Measurements from ENCODE around the gene BMP4. TPM values are rescaled to one million over a fixed set of nuclear protein-coding genes. Genes with fewer than 3 reads are reported as not detected.

BMP4 gene
- total and polyA plus RNA-seq, 2 experiments from 2014 or later, result 2.5 to 3.9 TPM

DNA sequence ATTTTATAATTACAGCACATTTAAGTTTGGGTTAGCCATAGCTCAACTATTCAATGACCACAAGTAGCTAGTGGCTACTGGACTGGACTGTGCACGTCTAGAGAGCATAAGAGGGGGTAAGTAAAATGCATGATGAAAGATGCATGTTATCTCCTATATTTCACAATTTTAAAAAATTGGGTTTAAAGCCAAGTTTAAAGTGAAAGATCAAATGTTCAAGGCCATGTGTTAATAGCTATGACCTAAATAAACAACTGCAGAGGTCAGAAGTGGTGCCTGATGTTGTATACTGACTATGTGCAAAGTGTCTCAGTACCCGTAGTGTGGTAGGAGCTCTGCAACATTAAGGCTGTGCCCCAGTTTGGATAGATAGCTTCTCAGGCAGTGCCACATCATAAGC, 48.2 kb downstream of the BMP4 start:
- no peak overlapping the region for H2AFZ ChIP-seq
- no peak overlapping the region for H3K4me3 ChIP-seq
- DNase-seq (ENCODE audit: low spot score) (no peak), ATAC-seq (no peak)
- no peaks in the 10 kb centered on the region for H3K79me2 ChIP-seq (replicated peaks; ENCODE audit: insufficient read depth)
- Mint-ChIP-seq H3K36me3 (ENCODE audit: low read depth) (peaks cover 3% of the 10 kb centered on the region; the same call in 1 of the 3 replicates), H3K27ac (no peak overlapping the region), H3K27me3 (ENCODE audit: insufficient read depth, low read depth, poor library complexity) (no peaks in the 10 kb centered on the region), H3K4me1 (no peaks in the 10 kb centered on the region), H3K9me3 (no peaks in the 10 kb centered on the region), H3K4me3 (no peak overlapping the region)
- no peak overlapping the region for H3K27ac ChIP-seq (ENCODE audit: low read depth)
- TF ChIP-seq NANOG (IDR thresholded peaks at IDR 0.05; ENCODE audit: borderline replicate concordance) (no peak), JUNB (IDR thresholded peaks at IDR 0.05; ENCODE audit: unreplicated experiment) (no peak), ZNF331 (CRISPR knock-in tag; IDR thresholded peaks at IDR 0.05; ENCODE audit: low read depth) (no peak), POLR2AphosphoS5 (IDR thresholded peaks at IDR 0.05; ENCODE audit: low read depth) (no peak), EZH2 (IDR thresholded peaks at IDR 0.05; ENCODE audit: low read depth, unreplicated experiment) (no peak), CREB1 (CRISPR knock-in tag; IDR thresholded peaks at IDR 0.05; ENCODE audit: low read depth) (no peak), EZH2phosphoT487 (IDR thresholded peaks at IDR 0.05; ENCODE audit: unreplicated experiment) (no peak), ZNF114 (CRISPR knock-in tag; IDR thresholded peaks at IDR 0.05) (no peak), STAT1 (IDR thresholded peaks at IDR 0.05; ENCODE audit: unreplicated experiment) (no peak)
- TF ChIP-seq, protein P1, sequence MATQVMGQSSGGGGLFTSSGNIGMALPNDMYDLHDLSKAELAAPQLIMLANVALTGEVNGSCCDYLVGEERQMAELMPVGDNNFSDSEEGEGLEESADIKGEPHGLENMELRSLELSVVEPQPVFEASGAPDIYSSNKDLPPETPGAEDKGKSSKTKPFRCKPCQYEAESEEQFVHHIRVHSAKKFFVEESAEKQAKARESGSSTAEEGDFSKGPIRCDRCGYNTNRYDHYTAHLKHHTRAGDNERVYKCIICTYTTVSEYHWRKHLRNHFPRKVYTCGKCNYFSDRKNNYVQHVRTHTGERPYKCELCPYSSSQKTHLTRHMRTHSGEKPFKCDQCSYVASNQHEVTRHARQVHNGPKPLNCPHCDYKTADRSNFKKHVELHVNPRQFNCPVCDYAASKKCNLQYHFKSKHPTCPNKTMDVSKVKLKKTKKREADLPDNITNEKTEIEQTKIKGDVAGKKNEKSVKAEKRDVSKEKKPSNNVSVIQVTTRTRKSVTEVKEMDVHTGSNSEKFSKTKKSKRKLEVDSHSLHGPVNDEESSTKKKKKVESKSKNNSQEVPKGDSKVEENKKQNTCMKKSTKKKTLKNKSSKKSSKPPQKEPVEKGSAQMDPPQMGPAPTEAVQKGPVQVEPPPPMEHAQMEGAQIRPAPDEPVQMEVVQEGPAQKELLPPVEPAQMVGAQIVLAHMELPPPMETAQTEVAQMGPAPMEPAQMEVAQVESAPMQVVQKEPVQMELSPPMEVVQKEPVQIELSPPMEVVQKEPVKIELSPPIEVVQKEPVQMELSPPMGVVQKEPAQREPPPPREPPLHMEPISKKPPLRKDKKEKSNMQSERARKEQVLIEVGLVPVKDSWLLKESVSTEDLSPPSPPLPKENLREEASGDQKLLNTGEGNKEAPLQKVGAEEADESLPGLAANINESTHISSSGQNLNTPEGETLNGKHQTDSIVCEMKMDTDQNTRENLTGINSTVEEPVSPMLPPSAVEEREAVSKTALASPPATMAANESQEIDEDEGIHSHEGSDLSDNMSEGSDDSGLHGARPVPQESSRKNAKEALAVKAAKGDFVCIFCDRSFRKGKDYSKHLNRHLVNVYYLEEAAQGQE (IDR thresholded peaks at IDR 0.05; ENCODE audit: unreplicated experiment), result no peak
- TF ChIP-seq, protein P2, sequence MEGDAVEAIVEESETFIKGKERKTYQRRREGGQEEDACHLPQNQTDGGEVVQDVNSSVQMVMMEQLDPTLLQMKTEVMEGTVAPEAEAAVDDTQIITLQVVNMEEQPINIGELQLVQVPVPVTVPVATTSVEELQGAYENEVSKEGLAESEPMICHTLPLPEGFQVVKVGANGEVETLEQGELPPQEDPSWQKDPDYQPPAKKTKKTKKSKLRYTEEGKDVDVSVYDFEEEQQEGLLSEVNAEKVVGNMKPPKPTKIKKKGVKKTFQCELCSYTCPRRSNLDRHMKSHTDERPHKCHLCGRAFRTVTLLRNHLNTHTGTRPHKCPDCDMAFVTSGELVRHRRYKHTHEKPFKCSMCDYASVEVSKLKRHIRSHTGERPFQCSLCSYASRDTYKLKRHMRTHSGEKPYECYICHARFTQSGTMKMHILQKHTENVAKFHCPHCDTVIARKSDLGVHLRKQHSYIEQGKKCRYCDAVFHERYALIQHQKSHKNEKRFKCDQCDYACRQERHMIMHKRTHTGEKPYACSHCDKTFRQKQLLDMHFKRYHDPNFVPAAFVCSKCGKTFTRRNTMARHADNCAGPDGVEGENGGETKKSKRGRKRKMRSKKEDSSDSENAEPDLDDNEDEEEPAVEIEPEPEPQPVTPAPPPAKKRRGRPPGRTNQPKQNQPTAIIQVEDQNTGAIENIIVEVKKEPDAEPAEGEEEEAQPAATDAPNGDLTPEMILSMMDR (conservative IDR thresholded peaks at IDR 0.05; ENCODE audit: low read depth in 2 of 2), result no peak
- TF ChIP-seq, protein P3, sequence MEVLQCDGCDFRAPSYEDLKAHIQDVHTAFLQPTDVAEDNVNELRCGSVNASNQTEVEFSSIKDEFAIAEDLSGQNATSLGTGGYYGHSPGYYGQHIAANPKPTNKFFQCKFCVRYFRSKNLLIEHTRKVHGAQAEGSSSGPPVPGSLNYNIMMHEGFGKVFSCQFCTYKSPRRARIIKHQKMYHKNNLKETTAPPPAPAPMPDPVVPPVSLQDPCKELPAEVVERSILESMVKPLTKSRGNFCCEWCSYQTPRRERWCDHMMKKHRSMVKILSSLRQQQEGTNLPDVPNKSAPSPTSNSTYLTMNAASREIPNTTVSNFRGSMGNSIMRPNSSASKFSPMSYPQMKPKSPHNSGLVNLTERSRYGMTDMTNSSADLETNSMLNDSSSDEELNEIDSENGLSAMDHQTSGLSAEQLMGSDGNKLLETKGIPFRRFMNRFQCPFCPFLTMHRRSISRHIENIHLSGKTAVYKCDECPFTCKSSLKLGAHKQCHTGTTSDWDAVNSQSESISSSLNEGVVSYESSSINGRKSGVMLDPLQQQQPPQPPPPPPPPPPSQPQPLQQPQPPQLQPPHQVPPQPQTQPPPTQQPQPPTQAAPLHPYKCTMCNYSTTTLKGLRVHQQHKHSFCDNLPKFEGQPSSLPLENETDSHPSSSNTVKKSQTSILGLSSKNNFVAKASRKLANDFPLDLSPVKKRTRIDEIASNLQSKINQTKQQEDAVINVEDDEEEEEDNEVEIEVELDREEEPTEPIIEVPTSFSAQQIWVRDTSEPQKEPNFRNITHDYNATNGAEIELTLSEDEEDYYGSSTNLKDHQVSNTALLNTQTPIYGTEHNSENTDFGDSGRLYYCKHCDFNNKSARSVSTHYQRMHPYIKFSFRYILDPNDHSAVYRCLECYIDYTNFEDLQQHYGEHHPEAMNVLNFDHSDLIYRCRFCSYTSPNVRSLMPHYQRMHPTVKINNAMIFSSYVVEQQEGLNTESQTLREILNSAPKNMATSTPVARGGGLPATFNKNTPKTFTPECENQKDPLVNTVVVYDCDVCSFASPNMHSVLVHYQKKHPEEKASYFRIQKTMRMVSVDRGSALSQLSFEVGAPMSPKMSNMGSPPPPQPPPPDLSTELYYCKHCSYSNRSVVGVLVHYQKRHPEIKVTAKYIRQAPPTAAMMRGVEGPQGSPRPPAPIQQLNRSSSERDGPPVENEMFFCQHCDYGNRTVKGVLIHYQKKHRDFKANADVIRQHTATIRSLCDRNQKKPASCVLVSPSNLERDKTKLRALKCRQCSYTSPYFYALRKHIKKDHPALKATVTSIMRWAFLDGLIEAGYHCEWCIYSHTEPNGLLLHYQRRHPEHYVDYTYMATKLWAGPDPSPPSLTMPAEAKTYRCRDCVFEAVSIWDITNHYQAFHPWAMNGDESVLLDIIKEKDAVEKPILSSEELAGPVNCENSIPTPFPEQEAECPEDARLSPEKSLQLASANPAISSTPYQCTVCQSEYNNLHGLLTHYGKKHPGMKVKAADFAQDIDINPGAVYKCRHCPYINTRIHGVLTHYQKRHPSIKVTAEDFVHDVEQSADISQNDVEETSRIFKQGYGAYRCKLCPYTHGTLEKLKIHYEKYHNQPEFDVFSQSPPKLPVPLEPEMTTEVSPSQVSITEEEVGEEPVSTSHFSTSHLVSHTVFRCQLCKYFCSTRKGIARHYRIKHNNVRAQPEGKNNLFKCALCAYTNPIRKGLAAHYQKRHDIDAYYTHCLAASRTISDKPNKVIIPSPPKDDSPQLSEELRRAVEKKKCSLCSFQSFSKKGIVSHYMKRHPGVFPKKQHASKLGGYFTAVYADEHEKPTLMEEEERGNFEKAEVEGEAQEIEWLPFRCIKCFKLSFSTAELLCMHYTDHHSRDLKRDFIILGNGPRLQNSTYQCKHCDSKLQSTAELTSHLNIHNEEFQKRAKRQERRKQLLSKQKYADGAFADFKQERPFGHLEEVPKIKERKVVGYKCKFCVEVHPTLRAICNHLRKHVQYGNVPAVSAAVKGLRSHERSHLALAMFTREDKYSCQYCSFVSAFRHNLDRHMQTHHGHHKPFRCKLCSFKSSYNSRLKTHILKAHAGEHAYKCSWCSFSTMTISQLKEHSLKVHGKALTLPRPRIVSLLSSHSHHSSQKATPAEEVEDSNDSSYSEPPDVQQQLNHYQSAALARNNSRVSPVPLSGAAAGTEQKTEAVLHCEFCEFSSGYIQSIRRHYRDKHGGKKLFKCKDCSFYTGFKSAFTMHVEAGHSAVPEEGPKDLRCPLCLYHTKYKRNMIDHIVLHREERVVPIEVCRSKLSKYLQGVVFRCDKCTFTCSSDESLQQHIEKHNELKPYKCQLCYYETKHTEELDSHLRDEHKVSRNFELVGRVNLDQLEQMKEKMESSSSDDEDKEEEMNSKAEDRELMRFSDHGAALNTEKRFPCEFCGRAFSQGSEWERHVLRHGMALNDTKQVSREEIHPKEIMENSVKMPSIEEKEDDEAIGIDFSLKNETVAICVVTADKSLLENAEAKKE (CRISPR knock-in tag; IDR thresholded peaks at IDR 0.05), result no peak
- TF ChIP-seq, protein P4, sequence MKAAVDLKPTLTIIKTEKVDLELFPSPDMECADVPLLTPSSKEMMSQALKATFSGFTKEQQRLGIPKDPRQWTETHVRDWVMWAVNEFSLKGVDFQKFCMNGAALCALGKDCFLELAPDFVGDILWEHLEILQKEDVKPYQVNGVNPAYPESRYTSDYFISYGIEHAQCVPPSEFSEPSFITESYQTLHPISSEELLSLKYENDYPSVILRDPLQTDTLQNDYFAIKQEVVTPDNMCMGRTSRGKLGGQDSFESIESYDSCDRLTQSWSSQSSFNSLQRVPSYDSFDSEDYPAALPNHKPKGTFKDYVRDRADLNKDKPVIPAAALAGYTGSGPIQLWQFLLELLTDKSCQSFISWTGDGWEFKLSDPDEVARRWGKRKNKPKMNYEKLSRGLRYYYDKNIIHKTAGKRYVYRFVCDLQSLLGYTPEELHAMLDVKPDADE (IDR thresholded peaks at IDR 0.05), result no peak
- no peaks in the 10 kb centered on the region for H3K36me3 ChIP-seq (ENCODE audit: insufficient read depth)
- H3K27me3 ChIP-seq (ENCODE audit: insufficient read depth), result no peaks in the 10 kb centered on the region
- no peaks in the 10 kb centered on the region for H3F3A ChIP-seq (replicated peaks; ENCODE audit: low read depth)
- no peaks in the 10 kb centered on the region for H3K9me2 ChIP-seq (ENCODE audit: insufficient read depth)
- H4K20me1 ChIP-seq (replicated peaks; ENCODE audit: insufficient read depth), result no peaks in the 10 kb centered on the region
- H3K4me1 ChIP-seq (ENCODE audit: insufficient read depth), result no peaks in the 10 kb centered on the region
- no peak overlapping the region for H3K4me2 ChIP-seq
